B cell (primary cell): Measurements from ENCODE around the gene RALB. TPM values are rescaled to one million over a fixed set of nuclear protein-coding genes. Genes with fewer than 3 reads are reported as not detected.
"Not testable (repeated sequence)": the region's sequence is repeated elsewhere in the genome, so short reads cannot be mapped to it uniquely, and the experiment has no call there.

Experiments
- ATAC-seq: fragments of 200-7000 bp; cut with Tn5 transposase; one replicate; pipeline ENCODE4 v1.10.0; 2021; ENCODE audit warnings: low read depth, mild to moderate bottlenecking, moderate number of reproducible peaks, moderate library complexity
- CTCF ChIA-PET: fragments of 350-600 bp; sonication (Branson Sonifier 250); formaldehyde crosslinking; loops from one replicate; lab custom pipeline; 2021; ENCODE audit warnings: antibody characterized with exemption, inconsistent platforms; lab: Charles Lee
- POLR2A ChIA-PET: fragments of 350-600 bp; sonication (Branson Sonifier 250); formaldehyde crosslinking; loops from one replicate; lab custom pipeline; 2021; ENCODE audit warnings: antibody characterized with exemption; lab: Charles Lee
- DNase-seq: peaks from one replicate; pipeline ENCODE4 v3.0.0; 2013
- H2AFZ ChIP-seq: 2 replicates; pipeline ENCODE4 v1.6.1; 2012; ENCODE audit warnings: mild to moderate bottlenecking, low read depth, low read length; ENCODE audit not compliant: insufficient read depth, poor library complexity, severe bottlenecking
- H3K27ac ChIP-seq, 2 donors: 1 replicate in 1 of 2; 2 replicates in 1 of 2; pipeline ENCODE4 v1.5.1; 2012 to 2013; ENCODE audit warnings: low read length in 2 of 2, mild to moderate bottlenecking in 2 of 2, moderate library complexity in 1 of 2
- H3K27me3 ChIP-seq, 4 experiments: fragments of 200-600 bp in 1 of 4; sonication (generic) in 1 of 4; replicated peaks in 1 of 4; 1 replicate in 2 of 4; 2 replicates in 2 of 4; pipeline versions ENCODE4 v1.6.1 to v1.7.0; 2013 to 2016; ENCODE audit warnings: low read length in 3 of 4, mild to moderate bottlenecking in 2 of 4, mixed read lengths in 1 of 4, moderate library complexity in 1 of 4; ENCODE audit not compliant: insufficient read depth in 4 of 4, control insufficient read depth in 3 of 4; ENCODE audit errors: control extremely low read depth in 1 of 4
- H3K36me3 ChIP-seq, 2 experiments: replicated peaks in 1 of 2; 1 replicate in 1 of 2; 2 replicates in 1 of 2; pipeline versions ENCODE4 v1.6.1 to v1.7.1; 2013; ENCODE audit warnings: low read length in 1 of 2; ENCODE audit not compliant: insufficient read depth in 2 of 2, control insufficient read depth in 1 of 2; ENCODE audit errors: control extremely low read depth in 1 of 2, extremely low read depth in 1 of 2
- H3K4me1 ChIP-seq, 2 donors: fragments of 200-600 bp in 1 of 2; sonication (generic) in 1 of 2; 1 replicate in 1 of 2; 2 replicates in 1 of 2; pipeline versions ENCODE4 v1.5.1 to v1.6.1; 2013 to 2017; ENCODE audit warnings: low read length in 2 of 2; ENCODE audit not compliant: control insufficient read depth in 2 of 2, insufficient read depth in 2 of 2
- H3K4me2 ChIP-seq: replicated peaks from 2 replicates; pipeline ENCODE3; 2012; ENCODE audit warnings: mild to moderate bottlenecking, low read depth, low read length; ENCODE audit not compliant: poor library complexity, severe bottlenecking
- H3K4me3 ChIP-seq, 5 experiments: fragments of 200-600 bp in 1 of 5; sonication (generic) in 1 of 5; 1 replicate in 3 of 5; 2 replicates in 2 of 5; pipeline versions ENCODE4 v1.5.1 to v1.7.0; 2011 to 2016; ENCODE audit warnings: low read length in 4 of 5, mild to moderate bottlenecking in 4 of 5, low read depth in 2 of 5, control low read depth in 1 of 5, moderate library complexity in 1 of 5; ENCODE audit not compliant: insufficient read depth in 1 of 5; ENCODE audit errors: control extremely low read depth in 1 of 5, extremely low read depth in 1 of 5
- H3K79me2 ChIP-seq: fragments of 200-600 bp; sonication (generic); one replicate; pipeline ENCODE4 v1.6.0; 2016; ENCODE audit warnings: low read length; ENCODE audit not compliant: control insufficient read depth, insufficient read depth
- H3K9ac ChIP-seq: fragments of 200-600 bp; sonication (generic); 2 replicates; pipeline ENCODE4 v1.6.1; 2017; ENCODE audit warnings: mild to moderate bottlenecking, low read length, moderate library complexity
- H3K9me3 ChIP-seq, 3 donors: one replicate each; pipeline versions ENCODE4 v1.6.1 to v1.7.1; 2013; ENCODE audit warnings: low read length in 2 of 3; ENCODE audit not compliant: control insufficient read depth in 2 of 3, insufficient read depth in 1 of 3; ENCODE audit errors: control extremely low read depth in 1 of 3
- H4K20me1 ChIP-seq: 2 replicates; pipeline ENCODE4 v1.6.0; 2012; ENCODE audit warnings: mild to moderate bottlenecking, low read length; ENCODE audit not compliant: insufficient read depth, control insufficient read depth, poor library complexity, severe bottlenecking
- H3K27ac Mint-ChIP-seq: one replicate; pipeline ENCODE4 v1.8.0; 2021; ENCODE audit warnings: mixed read lengths
- H3K27me3 Mint-ChIP-seq: one replicate; pipeline ENCODE4 v1.8.0; 2021; ENCODE audit warnings: mixed read lengths
- H3K4me1 Mint-ChIP-seq: one replicate; pipeline ENCODE4 v1.8.0; 2021; ENCODE audit warnings: mixed read lengths
- H3K4me3 Mint-ChIP-seq: one replicate; pipeline ENCODE4 v1.8.0; 2021; ENCODE audit warnings: mixed read lengths
- H3K9me3 Mint-ChIP-seq: one replicate; pipeline ENCODE4 v1.8.0; 2022; ENCODE audit warnings: mixed read lengths; ENCODE audit not compliant: insufficient read depth
- EZH2 ChIP-seq: IDR thresholded peaks from 2 replicates; pipeline ENCODE4 v1.6.1; 2012; ENCODE audit warnings: borderline replicate concordance, low read depth, mild to moderate bottlenecking, moderate library complexity, low read length; ENCODE audit not compliant: insufficient read depth, poor library complexity, severe bottlenecking
- WGBS: methylation state at CpG from one replicate; pipeline ENCODE4 v1.1.5; 2013; ENCODE audit warnings: missing lambda C conversion rate; ENCODE audit not compliant: insufficient coverage; 5-methylcytosine and 5-hydroxymethylcytosine counted together
- intact Hi-C: fragments of 100-400 bp; cut with micrococcal nuclease; formaldehyde crosslinking; loops from one replicate; pipeline ENCODE4 v1.10.0; 2022
- polyA plus RNA-seq: library from polyadenylated mRNA; depleted of rRNA; stranded (reverse); fragments of >200 nt; gene quantifications from 2 replicates; pipeline ENCODE4 v1.2.3, GENCODE V29; 2012
- total RNA-seq, 2 donors: library from RNA; stranded (reverse); fragments of 120-200 nt in 1 of 2; gene quantifications; 1 replicate in 1 of 2; 2 replicates in 1 of 2; pipeline versions ENCODE4 v1.2.3 to v1.2.4, GENCODE V29; 2013 to 2022
- TF ChIP-seq, protein P1 (sequence below): fragments of 200-600 bp; IDR thresholded peaks from one replicate; pipeline ENCODE4 v1.8.0; 2022; ENCODE audit warnings: antibody characterized with exemption, mild to moderate bottlenecking

Gene RALB
- total and polyA plus RNA-seq, 2 donors (not counting 1 experiment from before 2014, with no cell fraction given): 19.3 to 35.9 TPM

DNA sequence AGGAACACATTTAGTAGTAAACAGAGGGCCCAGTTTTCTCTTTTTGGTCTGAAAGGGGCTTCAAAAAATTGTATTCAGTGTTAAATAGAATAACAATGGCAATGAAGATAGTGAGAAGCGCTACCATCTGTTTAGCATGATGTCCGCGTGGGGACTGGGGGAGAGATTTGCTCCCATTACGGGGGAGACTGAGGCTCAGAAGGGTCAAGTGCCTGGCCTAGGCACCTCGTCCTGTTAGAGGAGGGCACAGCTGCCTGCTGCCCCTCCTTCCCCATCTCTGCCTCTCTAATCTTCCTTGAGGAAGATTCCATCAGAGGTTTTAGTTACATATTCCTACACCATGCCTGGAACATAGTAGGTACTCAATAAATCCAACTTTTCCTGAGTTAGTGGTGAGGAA lies 19.4 kb upstream of the RALB start:
- 96% methylated on average over 4 of the region's 5 CpGs for WGBS
- Histone ChIP-seq H3K9me3 (no peaks in the 10 kb centered on the region), H3K36me3 (no peaks in the 10 kb centered on the region), H2AFZ (peak overlapping the region; percentile 84), H3K27me3 (no peaks in the 10 kb centered on the region), H3K4me1 (peaks cover 26 to 37% of the 10 kb centered on the region in 2 donors), H4K20me1 (no peaks in the 10 kb centered on the region), H3K79me2 (peaks cover 22% of the 10 kb centered on the region), H3K27ac (peak overlapping the region; percentile 57 to 87), H3K4me3 (no peak overlapping the region), H3K9ac (peak overlapping the region; percentile 67), H3K4me2 (peak overlapping the region; percentile 85)
- H3K4me3 Mint-ChIP-seq: peak overlapping the region; percentile 91
- no peak for DNase-seq
- TF ChIP-seq, protein P1, sequence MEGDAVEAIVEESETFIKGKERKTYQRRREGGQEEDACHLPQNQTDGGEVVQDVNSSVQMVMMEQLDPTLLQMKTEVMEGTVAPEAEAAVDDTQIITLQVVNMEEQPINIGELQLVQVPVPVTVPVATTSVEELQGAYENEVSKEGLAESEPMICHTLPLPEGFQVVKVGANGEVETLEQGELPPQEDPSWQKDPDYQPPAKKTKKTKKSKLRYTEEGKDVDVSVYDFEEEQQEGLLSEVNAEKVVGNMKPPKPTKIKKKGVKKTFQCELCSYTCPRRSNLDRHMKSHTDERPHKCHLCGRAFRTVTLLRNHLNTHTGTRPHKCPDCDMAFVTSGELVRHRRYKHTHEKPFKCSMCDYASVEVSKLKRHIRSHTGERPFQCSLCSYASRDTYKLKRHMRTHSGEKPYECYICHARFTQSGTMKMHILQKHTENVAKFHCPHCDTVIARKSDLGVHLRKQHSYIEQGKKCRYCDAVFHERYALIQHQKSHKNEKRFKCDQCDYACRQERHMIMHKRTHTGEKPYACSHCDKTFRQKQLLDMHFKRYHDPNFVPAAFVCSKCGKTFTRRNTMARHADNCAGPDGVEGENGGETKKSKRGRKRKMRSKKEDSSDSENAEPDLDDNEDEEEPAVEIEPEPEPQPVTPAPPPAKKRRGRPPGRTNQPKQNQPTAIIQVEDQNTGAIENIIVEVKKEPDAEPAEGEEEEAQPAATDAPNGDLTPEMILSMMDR: no peak
- no peak for TF ChIP-seq EZH2
- no peaks in the 10 kb centered on the region for H3K9me3 Mint-ChIP-seq
- peaks cover 43% of the 10 kb centered on the region for H3K4me1 Mint-ChIP-seq
- POLR2A ChIA-PET: interaction anchor here (0.7 to 2.4 kb wide), 3 partner anchors 17 to 221 kb away, joined by 3 to 13 read pairs (median 3); partner anchors contain the start of genes EPB41L5 and RALB
- CTCF ChIA-PET: interaction anchor here (0.9 to 3.6 kb wide), 4 partner anchors 19 to 80 kb away, joined by 3 to 19 read pairs (median 7); partner anchors contain the start of gene RALB
- no peaks in the 10 kb centered on the region for H3K27me3 Mint-ChIP-seq
- H3K27ac Mint-ChIP-seq: peak overlapping the region; percentile 92
- intact Hi-C loops: no loop called here
- no peak for ATAC-seq

DNA sequence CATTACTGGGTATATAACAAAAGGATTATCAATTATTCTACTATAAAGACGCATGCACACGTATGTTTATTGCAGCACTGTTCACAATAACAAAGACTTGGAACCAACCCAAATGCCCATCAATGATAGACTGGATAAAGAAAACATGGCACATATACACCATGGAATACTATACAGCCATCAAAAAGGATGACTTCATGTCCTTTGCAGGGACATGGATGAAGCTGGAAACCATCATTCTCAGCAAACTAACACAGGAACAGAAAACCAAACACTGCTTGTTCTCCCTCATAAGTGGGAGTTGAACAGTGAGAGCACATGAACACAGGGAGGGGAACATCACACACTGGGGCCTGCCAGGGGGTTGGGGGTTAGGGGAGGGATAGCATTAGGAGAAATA lies 17.5 kb upstream of the RALB start:
- H3K4me1 Mint-ChIP-seq: peaks cover 36% of the 10 kb centered on the region
- POLR2A ChIA-PET: interaction anchor here (1.1 kb wide), 1 partner anchor 17 kb away, joined by 3 read pairs; no protein-coding TSS in a partner anchor
- ATAC-seq, H2AFZ ChIP-seq, H3K9ac ChIP-seq, CTCF ChIA-PET, H3K36me3 ChIP-seq, DNase-seq, H3K9me3 ChIP-seq, H3K27me3 ChIP-seq, H3K4me2 ChIP-seq, H3K4me3 Mint-ChIP-seq, H3K9me3 Mint-ChIP-seq, H3K4me3 ChIP-seq, H3K27me3 Mint-ChIP-seq, H3K27ac ChIP-seq, H4K20me1 ChIP-seq, H3K27ac Mint-ChIP-seq, intact Hi-C loops: not testable (repeated sequence)
- WGBS: no CpG with 5 or more reads among the region's 2 CpGs
- H3K79me2 ChIP-seq: peaks cover 22% of the 10 kb centered on the region
- H3K4me1 ChIP-seq: peaks cover 26 to 32% of the 10 kb centered on the region in 2 donors
